GM12892 (cell line): Measurements from ENCODE around the gene NAA11.
A peak's percentile ranks its signal among the peaks of the same experiment; 100 is the strongest.

ENCODE experiments used
- DNase-seq: peaks from one replicate; pipeline ENCODE4 v3.0.0; 2011; ENCODE audit not compliant: insufficient read length
- FAIRE-seq: peaks from 2 replicates; lab custom pipeline; 2011; peaks lifted over from hg19 to GRCh38; lab: Jason Lieb, UNC
- POLR2A ChIP-seq: IDR thresholded peaks from 2 replicates; pipeline ENCODE4 v1.6.1; 2011; ENCODE audit warnings: low read depth, low read length, control low read depth
- POLR2AphosphoS5 ChIP-seq: IDR thresholded peaks from 2 replicates; pipeline ENCODE4 v1.6.1; 2011; ENCODE audit warnings: low read depth, low read length, control low read depth
- TAF1 ChIP-seq: IDR thresholded peaks from 2 replicates; pipeline ENCODE4 v1.6.1; 2011; ENCODE audit warnings: low read depth, mild to moderate bottlenecking, control low read depth, low read length, borderline replicate concordance

NAA11 gene

GRCh38 chr4:79340568-79340967 lies 14.7 kb upstream of the NAA11 start:
- no peak for DNase-seq

GRCh38 chr4:79338148-79338547 lies 12.3 kb upstream of the NAA11 start:
- DNase-seq (no peak), FAIRE-seq (no peak)
- TF ChIP-seq POLR2A (no peak), TAF1 (no peak), POLR2AphosphoS5 (no peak)

More at GRCh38 chr4:79340568-79340967, 14.7 kb upstream of the NAA11 start:
- no peak for FAIRE-seq
- TF ChIP-seq TAF1, result no peak
- no peak for TF ChIP-seq POLR2A
- no peak for TF ChIP-seq POLR2AphosphoS5

GRCh38 chr4:79334783-79335182 lies 8.9 kb upstream of the NAA11 start:
- TF ChIP-seq POLR2AphosphoS5 (no peak), TAF1 (no peak), POLR2A (no peak)
- FAIRE-seq (no peak), DNase-seq (no peak)

GRCh38 chr4:79334341-79334740 lies 8.5 kb upstream of the NAA11 start:
- DNase-seq (no peak), FAIRE-seq (no peak)
- TF ChIP-seq POLR2AphosphoS5 (no peak), TAF1 (no peak), POLR2A (no peak)

- TF ChIP-seq TAF1 (no peak), POLR2AphosphoS5 (no peak), POLR2A (no peak)
- no peak for DNase-seq
- FAIRE-seq, result no peak
Observed at GRCh38 chr4:79331126-79331876, 5.4 kb upstream of the NAA11 start.

- no peak for DNase-seq
- TF ChIP-seq TAF1 (no peak), POLR2AphosphoS5 (no peak), POLR2A (no peak)
- no peak for FAIRE-seq
Observed at GRCh38 chr4:79330720-79331119, 4.9 kb upstream of the NAA11 start.

GRCh38 chr4:79325436-79325835 lies 425 bp downstream of the NAA11 start:
- FAIRE-seq (no peak), DNase-seq (no peak)
- no peak for TF ChIP-seq POLR2AphosphoS5
- no peak for TF ChIP-seq POLR2A
- no peak for TF ChIP-seq TAF1

GRCh38 chr4:79319975-79320374 lies 5.9 kb downstream of the NAA11 start:
- DNase-seq (no peak), FAIRE-seq (no peak)
- TF ChIP-seq TAF1 (no peak), POLR2AphosphoS5 (no peak), POLR2A (no peak)

GRCh38 chr4:79317711-79318110 lies 8.2 kb downstream of the NAA11 start:
- FAIRE-seq, result no peak

GRCh38 chr4:79315891-79316290 lies 10.0 kb downstream of the NAA11 start:
- no peak for DNase-seq
- FAIRE-seq, result no peak
- TF ChIP-seq POLR2AphosphoS5, result no peak
- no peak for TF ChIP-seq POLR2A
- TF ChIP-seq TAF1, result no peak

More at GRCh38 chr4:79317711-79318110, 8.2 kb downstream of the NAA11 start:
- no peak for DNase-seq
- TF ChIP-seq TAF1 (no peak), POLR2AphosphoS5 (no peak), POLR2A (no peak)

- no peak for FAIRE-seq
- TF ChIP-seq TAF1 (no peak), POLR2A (no peak), POLR2AphosphoS5 (no peak)
- no peak for DNase-seq
Observed at GRCh38 chr4:79311279-79311678, 14.6 kb downstream of the NAA11 start.

GRCh38 chr4:79308971-79309370 lies 16.9 kb downstream of the NAA11 start:
- TF ChIP-seq TAF1 (no peak), POLR2A (no peak)
- no peak for DNase-seq
- no peak for FAIRE-seq

- FAIRE-seq (peak; percentile 48), DNase-seq (no peak)
- TF ChIP-seq TAF1 (no peak), POLR2AphosphoS5 (no peak), POLR2A (no peak)
Observed at GRCh38 chr4:79308137-79308536, 17.7 kb downstream of the NAA11 start.
